Ishikawa (cell line): ENCODE measurements around the gene SDHAF3.

ENCODE experiments used
- CEBPB ChIP-seq: IDR thresholded peaks from 2 replicates; pipeline ENCODE4 v1.6.1; 2012
- CREB1 ChIP-seq: IDR thresholded peaks from 2 replicates; pipeline ENCODE4 v1.6.1; 2012; ENCODE audit warnings: low read depth
- EGR1 ChIP-seq: IDR thresholded peaks from 2 replicates; pipeline ENCODE4 v1.6.1; 2012
- EP300 ChIP-seq: IDR thresholded peaks from 2 replicates; pipeline ENCODE4 v1.6.1; 2012; ENCODE audit warnings: borderline replicate concordance
- FOXM1 ChIP-seq: IDR thresholded peaks from 2 replicates; pipeline ENCODE4 v1.6.1; 2012; ENCODE audit warnings: low read depth, borderline replicate concordance
- MAX ChIP-seq: IDR thresholded peaks from 2 replicates; pipeline ENCODE4 v1.6.1; 2012
- NFIC ChIP-seq: IDR thresholded peaks from 2 replicates; pipeline ENCODE4 v1.6.1; 2012
- RAD21 ChIP-seq: IDR thresholded peaks from 2 replicates; pipeline ENCODE4 v1.6.1; 2012; ENCODE audit warnings: low read depth
- REST ChIP-seq: IDR thresholded peaks from 2 replicates; pipeline ENCODE4 v1.6.1; 2012; ENCODE audit warnings: low read depth, mild to moderate bottlenecking
- TAF1 ChIP-seq: IDR thresholded peaks from 2 replicates; pipeline ENCODE4 v1.6.1; 2012; ENCODE audit warnings: low read depth, mild to moderate bottlenecking
- TCF12 ChIP-seq: IDR thresholded peaks from 2 replicates; pipeline ENCODE4 v1.6.1; 2012; ENCODE audit warnings: low read depth
- TEAD4 ChIP-seq: IDR thresholded peaks from 2 replicates; pipeline ENCODE4 v1.6.1; 2012
- YY1 ChIP-seq: IDR thresholded peaks from 2 replicates; pipeline ENCODE4 v1.6.1; 2012; ENCODE audit warnings: low read depth
- ZBTB7A ChIP-seq: IDR thresholded peaks from 2 replicates; pipeline ENCODE4 v1.6.1; 2012; ENCODE audit warnings: low read depth
- TF ChIP-seq, protein P1 (sequence below): IDR thresholded peaks from 2 replicates; pipeline ENCODE4 v1.6.1; 2012

The SDHAF3 gene

DNA sequence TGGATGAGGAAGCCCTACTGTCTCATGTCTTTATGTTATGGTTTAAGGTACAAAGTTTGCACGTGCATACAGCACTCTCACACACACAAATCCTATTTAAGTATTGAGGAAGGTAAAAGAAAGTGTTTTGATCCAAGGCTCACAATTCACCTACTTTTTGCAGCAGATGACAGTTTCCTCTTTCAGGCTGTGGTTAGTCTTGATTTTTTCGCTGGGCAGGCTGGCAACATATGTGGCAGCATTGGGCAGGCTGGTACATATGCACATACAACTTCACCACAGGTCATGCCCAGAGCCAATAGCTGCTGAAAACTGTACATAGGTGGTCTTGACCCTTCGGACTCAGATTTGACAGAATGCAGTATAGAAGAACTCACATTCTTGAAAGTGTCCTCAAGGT is 29.1 kb upstream of the SDHAF3 start:
- TF ChIP-seq RAD21 (no peak), CEBPB (no peak), TCF12 (no peak), NFIC (no peak), EP300 (no peak), REST (no peak), EGR1 (no peak), ZBTB7A (no peak), CREB1 (no peak)
- TF ChIP-seq, protein P1, sequence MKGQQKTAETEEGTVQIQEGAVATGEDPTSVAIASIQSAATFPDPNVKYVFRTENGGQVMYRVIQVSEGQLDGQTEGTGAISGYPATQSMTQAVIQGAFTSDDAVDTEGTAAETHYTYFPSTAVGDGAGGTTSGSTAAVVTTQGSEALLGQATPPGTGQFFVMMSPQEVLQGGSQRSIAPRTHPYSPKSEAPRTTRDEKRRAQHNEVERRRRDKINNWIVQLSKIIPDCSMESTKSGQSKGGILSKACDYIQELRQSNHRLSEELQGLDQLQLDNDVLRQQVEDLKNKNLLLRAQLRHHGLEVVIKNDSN = no peak

DNA sequence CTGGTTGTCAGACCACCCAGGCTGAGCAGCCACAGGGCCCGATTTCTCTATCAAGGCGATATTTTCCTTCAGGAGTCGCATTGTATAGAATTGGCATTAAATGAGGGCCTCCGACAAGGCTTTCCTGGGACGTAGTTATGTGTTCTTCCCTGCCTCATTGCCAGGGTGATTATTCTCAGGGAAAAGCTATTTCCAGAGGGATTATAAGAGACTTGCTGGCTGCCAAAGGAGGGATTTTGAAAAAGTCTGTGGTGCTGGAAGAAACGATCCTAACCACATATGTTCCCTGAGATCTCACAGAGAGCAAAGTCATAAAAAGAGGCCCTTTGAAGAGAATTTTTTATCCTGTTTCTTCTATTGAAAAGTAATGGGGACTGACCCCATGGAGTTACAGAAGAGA is 27.7 kb upstream of the SDHAF3 start:
- TF ChIP-seq RAD21 (no peak), NFIC (no peak), FOXM1 (no peak), TAF1 (no peak), MAX (no peak), ZBTB7A (no peak), CREB1 (no peak), TCF12 (no peak), TEAD4 (no peak), YY1 (no peak), CEBPB (no peak), REST (no peak), EGR1 (no peak), EP300 (no peak)
- TF ChIP-seq, protein P1 = no peak

GRCh38 chr7:97090761-97091353 is 26.6 kb upstream of the SDHAF3 start:
- TF ChIP-seq EGR1 (no peak), TAF1 (no peak), NFIC (no peak), REST (no peak), RAD21 (no peak)
- TF ChIP-seq, protein P1 = no peak

DNA sequence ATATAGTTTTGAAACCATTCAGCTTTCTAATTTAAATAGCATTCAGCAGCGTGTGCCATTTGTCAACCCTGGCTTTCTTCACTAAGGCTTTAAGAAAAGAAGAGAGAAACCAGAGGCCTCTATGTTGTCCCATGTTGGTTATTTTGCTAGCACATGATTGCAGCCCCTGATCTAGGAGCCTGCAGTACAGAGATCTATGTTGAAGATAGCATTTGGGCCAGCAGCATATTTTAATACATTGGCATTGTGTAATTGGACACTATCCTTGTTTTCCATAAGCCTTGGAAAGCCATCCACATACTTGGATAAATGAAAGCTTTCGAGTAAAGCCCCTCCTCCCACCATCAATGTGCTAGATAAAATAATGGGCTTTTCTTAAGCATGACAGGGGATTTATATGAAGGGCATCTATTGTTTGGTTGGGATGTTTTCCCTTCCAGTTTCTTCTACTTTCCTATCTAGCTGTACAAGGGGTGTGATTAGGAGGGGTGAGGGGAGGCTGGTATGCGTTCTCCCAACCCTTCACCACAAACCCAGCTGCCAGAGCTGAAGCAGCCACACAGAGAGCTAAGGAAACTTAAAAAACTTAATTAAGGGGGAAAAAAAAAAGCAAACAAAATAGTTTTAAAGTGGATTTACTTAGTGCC is 23.1 kb upstream of the SDHAF3 start:
- TF ChIP-seq YY1 (no peak), TEAD4 (no peak), RAD21 (no peak), EP300 (no peak), CEBPB (no peak), EGR1 (no peak), NFIC (no peak), TAF1 (no peak), ZBTB7A (no peak), FOXM1 (no peak), CREB1 (no peak)
